H9 (cell line): ENCODE data around the gene PRPF4. TPM values are rescaled to one million over a fixed set of nuclear protein-coding genes. Genes with fewer than 3 reads are reported as not detected.

Experiments used
- DNase-seq: peaks from one replicate; pipeline ENCODE4 v3.0.0-alpha.2; 2017
- H2AFZ ChIP-seq: one replicate; pipeline ENCODE4 v1.6.1; 2013; ENCODE audit warnings: mild to moderate bottlenecking, low read length, control low read depth, moderate library complexity
- H2AK5ac ChIP-seq: 2 replicates; pipeline ENCODE4 v1.6.1; 2013; ENCODE audit warnings: low read length, control low read depth, mixed read lengths; ENCODE audit not compliant: insufficient read length
- H2BK120ac ChIP-seq: one replicate; pipeline ENCODE4 v1.6.1; 2013; ENCODE audit warnings: low read depth, mild to moderate bottlenecking, low read length, control low read depth, inconsistent platforms; ENCODE audit not compliant: poor library complexity, severe bottlenecking
- H2BK12ac ChIP-seq: 2 replicates; pipeline ENCODE4 v1.6.1; 2013; ENCODE audit warnings: low read length, control low read depth, mixed read lengths, low read depth; ENCODE audit not compliant: insufficient read length
- H2BK15ac ChIP-seq: 2 replicates; pipeline ENCODE4 v1.6.1; 2013; ENCODE audit warnings: low read depth, low read length, control low read depth
- H2BK20ac ChIP-seq: one replicate; pipeline ENCODE4 v1.6.1; 2013; ENCODE audit warnings: low read depth, mild to moderate bottlenecking, low read length, control low read depth, inconsistent platforms; ENCODE audit not compliant: poor library complexity, severe bottlenecking
- H2BK5ac ChIP-seq: 2 replicates; pipeline ENCODE4 v1.6.1; 2013; ENCODE audit warnings: low read length, control low read depth, mixed read lengths; ENCODE audit not compliant: insufficient read length
- H3K14ac ChIP-seq: 2 replicates; pipeline ENCODE4 v1.6.1; 2013; ENCODE audit warnings: low read length, control low read depth; ENCODE audit not compliant: insufficient read depth
- H3K18ac ChIP-seq: 2 replicates; pipeline ENCODE4 v1.6.1; 2013; ENCODE audit warnings: low read depth, mild to moderate bottlenecking, mixed read lengths, low read length, control low read depth; ENCODE audit not compliant: insufficient read length
- H3K23ac ChIP-seq: 2 replicates; pipeline ENCODE4 v1.6.1; 2013; ENCODE audit warnings: low read length, control low read depth, mixed read lengths, low read depth; ENCODE audit not compliant: insufficient read length
- H3K23me2 ChIP-seq: 2 replicates; pipeline ENCODE4 v1.6.1; 2013; ENCODE audit warnings: low read depth, mild to moderate bottlenecking, mixed read lengths, low read length, control low read depth; ENCODE audit not compliant: insufficient read length, poor library complexity, severe bottlenecking
- H3K27ac ChIP-seq: 2 replicates; pipeline ENCODE4 v1.5.1; 2013; ENCODE audit warnings: low read length, control low read depth, mixed read lengths, low read depth; ENCODE audit not compliant: insufficient read length
- H3K27me3 ChIP-seq: 2 replicates; pipeline ENCODE4 v1.6.1; 2013; ENCODE audit warnings: low read length, control low read depth, inconsistent platforms; ENCODE audit not compliant: insufficient read depth
- H3K4ac ChIP-seq: 2 replicates; pipeline ENCODE4 v1.6.1; 2013; ENCODE audit warnings: low read depth, mild to moderate bottlenecking, control low read depth, inconsistent platforms, low read length, moderate library complexity
- H3K4me1 ChIP-seq: 2 replicates; pipeline ENCODE4 v1.6.1; 2013; ENCODE audit warnings: low read length, control low read depth, inconsistent platforms; ENCODE audit not compliant: insufficient read depth
- H3K4me2 ChIP-seq: 2 replicates; pipeline ENCODE4 v1.6.1; 2013; ENCODE audit warnings: low read length, control low read depth, mixed read lengths; ENCODE audit not compliant: insufficient read length, insufficient read depth
- H3K56ac ChIP-seq: 2 replicates; pipeline ENCODE4 v1.6.1; 2013; ENCODE audit warnings: low read depth, mild to moderate bottlenecking, mixed read lengths, low read length, control low read depth; ENCODE audit not compliant: insufficient read length
- H3K79me1 ChIP-seq: 2 replicates; pipeline ENCODE4 v1.6.1; 2013; ENCODE audit warnings: low read depth, mild to moderate bottlenecking, moderate library complexity, low read length, control low read depth, inconsistent platforms; ENCODE audit not compliant: insufficient read depth, poor library complexity, severe bottlenecking
- H3K79me2 ChIP-seq: 2 replicates; pipeline ENCODE4 v1.6.1; 2013; ENCODE audit warnings: low read length, control low read depth, inconsistent platforms; ENCODE audit not compliant: insufficient read depth
- H3K9ac ChIP-seq: 2 replicates; pipeline ENCODE4 v1.6.1; 2013; ENCODE audit warnings: low read length, control low read depth, mixed read lengths; ENCODE audit not compliant: insufficient read length; ENCODE audit errors: extremely low read depth
- H3K9me3 ChIP-seq: one replicate; pipeline ENCODE4 v1.6.1; 2013; ENCODE audit warnings: low read depth, low read length, inconsistent platforms; ENCODE audit not compliant: control insufficient read depth
- H3T11ph ChIP-seq: one replicate; pipeline ENCODE4 v1.6.1; 2013; ENCODE audit warnings: mild to moderate bottlenecking, low read length, control low read depth, inconsistent platforms
- H4K20me1 ChIP-seq: one replicate; pipeline ENCODE4 v1.6.1; 2013; ENCODE audit not compliant: control insufficient read depth, insufficient read length, insufficient read depth
- H4K5ac ChIP-seq: 2 replicates; pipeline ENCODE4 v1.6.1; 2013; ENCODE audit warnings: low read depth, mild to moderate bottlenecking, mixed read lengths, low read length, control low read depth; ENCODE audit not compliant: insufficient read length
- H4K8ac ChIP-seq: replicated peaks from 2 replicates; pipeline ENCODE4 v1.6.1; 2013; ENCODE audit warnings: low read length, control low read depth, mixed read lengths, low read depth; ENCODE audit not compliant: insufficient read length
- H4K91ac ChIP-seq: 2 replicates; pipeline ENCODE4 v1.6.1; 2013; ENCODE audit warnings: low read depth, mild to moderate bottlenecking, moderate library complexity, mixed read lengths, low read length, control low read depth; ENCODE audit not compliant: insufficient read length
- H3K27ac Mint-ChIP-seq, 3 experiments: 2 replicates in 2 of 3; 3 replicates in 1 of 3; pipeline ENCODE4 v1.8.0; 2020 to 2021; ENCODE audit warnings: mixed read lengths in 3 of 3, mild to moderate bottlenecking in 1 of 3, moderate library complexity in 1 of 3
- H3K27me3 Mint-ChIP-seq: 2 replicates; pipeline ENCODE4 v1.8.0; 2021; ENCODE audit warnings: low read depth, mild to moderate bottlenecking, moderate library complexity, mixed read lengths
- H3K36me3 Mint-ChIP-seq, 3 experiments: 2 replicates in 2 of 3; 3 replicates in 1 of 3; pipeline ENCODE4 v1.8.0; 2020 to 2021; ENCODE audit warnings: low read depth in 3 of 3, mixed read lengths in 3 of 3; ENCODE audit not compliant: insufficient read depth in 1 of 3
- H3K4me1 Mint-ChIP-seq, 2 experiments: 2 replicates each; pipeline ENCODE4 v1.8.0; 2020; ENCODE audit warnings: mixed read lengths in 2 of 2
- H3K4me3 Mint-ChIP-seq, 2 experiments: 2 replicates in 1 of 2; 3 replicates in 1 of 2; pipeline ENCODE4 v1.8.0; 2020 to 2021; ENCODE audit warnings: mild to moderate bottlenecking in 2 of 2, mixed read lengths in 2 of 2, moderate library complexity in 1 of 2
- H3K9me3 Mint-ChIP-seq, 2 experiments: 2 replicates in 1 of 2; 3 replicates in 1 of 2; pipeline ENCODE4 v1.8.0; 2020; ENCODE audit warnings: mild to moderate bottlenecking in 2 of 2, mixed read lengths in 2 of 2, moderate library complexity in 1 of 2
- CTCF ChIP-seq: fragments of 200-600 bp; sonication (generic); conservative IDR thresholded peaks from 3 replicates; pipeline ENCODE4 v1.8.0; 2021; ENCODE audit warnings: antibody characterized with exemption, mild to moderate bottlenecking
- WGBS: extraction: QIAGEN DNeasy Blood & Tissue Kit; methylation state at CpG from one replicate; pipeline ENCODE4 v1.1.7; 2013; ENCODE audit warnings: missing lambda C conversion rate, low lambda C conversion rate, mixed read lengths; ENCODE audit not compliant: insufficient read length; ENCODE audit errors: extremely low coverage; 5-methylcytosine and 5-hydroxymethylcytosine counted together
- total RNA-seq: library from RNA; stranded (reverse); gene quantifications from 2 replicates; pipeline ENCODE4 v1.2.1, GENCODE V29; 2021

The PRPF4 gene
- total RNA-seq, 1 experiment from 2014 or later: 49.8 TPM

- no peak overlapping the region for H3K18ac ChIP-seq
- H2BK15ac ChIP-seq: no peak overlapping the region
- H2AFZ ChIP-seq: no peak overlapping the region
- H3K79me2 ChIP-seq: no peaks in the 10 kb centered on the region
- Mint-ChIP-seq H3K27ac (no peak overlapping the region; a peak in 1 of 7 replicates), H3K36me3 (peaks cover 11 to 25% (median 24%) of the 10 kb centered on the region in 3 experiments; a peak in 6 of 7 replicates), H3K4me1 (no peaks in the 10 kb centered on the region), H3K9me3 (0 out of 5 replicates have a peak, but pooled peaks cover 0 to 1% of the 10 kb centered on the region in 2 experiments), H3K4me3 (no peak overlapping the region), H3K27me3 (no peaks in the 10 kb centered on the region)
- no peaks in the 10 kb centered on the region for H4K20me1 ChIP-seq
- no peaks in the 10 kb centered on the region for H3K9me3 ChIP-seq
- no peak overlapping the region for H2BK20ac ChIP-seq
- H4K8ac ChIP-seq: no peak overlapping the region
- no peak overlapping the region for H3K56ac ChIP-seq
- H3K4me2 ChIP-seq: no peak overlapping the region
- no peak overlapping the region for H4K91ac ChIP-seq
- no peak overlapping the region for H3K9ac ChIP-seq
- no peak overlapping the region for H2AK5ac ChIP-seq
- no peak overlapping the region for H3T11ph ChIP-seq
- H3K27me3 ChIP-seq: no peaks in the 10 kb centered on the region
- no peak overlapping the region for H2BK12ac ChIP-seq
- no peak overlapping the region for H4K5ac ChIP-seq
- no peak overlapping the region for H2BK120ac ChIP-seq
- no CpG with 5 or more reads among the region's 6 CpGs for WGBS
- H3K27ac ChIP-seq: no peak overlapping the region
- H3K23me2 ChIP-seq: no peaks in the 10 kb centered on the region
- no peaks in the 10 kb centered on the region for H3K79me1 ChIP-seq
- H2BK5ac ChIP-seq: no peak overlapping the region
- H3K4ac ChIP-seq: no peak overlapping the region
- H3K23ac ChIP-seq: no peak overlapping the region
- DNase-seq: no peak
- H3K4me1 ChIP-seq: no peaks in the 10 kb centered on the region
- TF ChIP-seq CTCF: no peak
- H3K14ac ChIP-seq: no peak overlapping the region
Measured at GRCh38 chr9:113255438-113255837, 20.0 kb upstream of the PRPF4 start.
